Embryonic facial prominence (tissue), 1 donor: ENCODE results near the gene B3GNT2.
A peak's percentile ranks its signal among the peaks of the same experiment; 100 is the strongest.
"Not testable (repeated sequence)": the region's sequence is repeated elsewhere in the genome, so short reads cannot be mapped to it uniquely, and the experiment has no call there.

ENCODE experiments used
- DNase-seq: peaks from one replicate; pipeline ENCODE4 v3.0.0-alpha.2; 2016; ENCODE audit errors: extremely low spot score

Gene B3GNT2, protein sequence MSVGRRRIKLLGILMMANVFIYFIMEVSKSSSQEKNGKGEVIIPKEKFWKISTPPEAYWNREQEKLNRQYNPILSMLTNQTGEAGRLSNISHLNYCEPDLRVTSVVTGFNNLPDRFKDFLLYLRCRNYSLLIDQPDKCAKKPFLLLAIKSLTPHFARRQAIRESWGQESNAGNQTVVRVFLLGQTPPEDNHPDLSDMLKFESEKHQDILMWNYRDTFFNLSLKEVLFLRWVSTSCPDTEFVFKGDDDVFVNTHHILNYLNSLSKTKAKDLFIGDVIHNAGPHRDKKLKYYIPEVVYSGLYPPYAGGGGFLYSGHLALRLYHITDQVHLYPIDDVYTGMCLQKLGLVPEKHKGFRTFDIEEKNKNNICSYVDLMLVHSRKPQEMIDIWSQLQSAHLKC

DNA sequence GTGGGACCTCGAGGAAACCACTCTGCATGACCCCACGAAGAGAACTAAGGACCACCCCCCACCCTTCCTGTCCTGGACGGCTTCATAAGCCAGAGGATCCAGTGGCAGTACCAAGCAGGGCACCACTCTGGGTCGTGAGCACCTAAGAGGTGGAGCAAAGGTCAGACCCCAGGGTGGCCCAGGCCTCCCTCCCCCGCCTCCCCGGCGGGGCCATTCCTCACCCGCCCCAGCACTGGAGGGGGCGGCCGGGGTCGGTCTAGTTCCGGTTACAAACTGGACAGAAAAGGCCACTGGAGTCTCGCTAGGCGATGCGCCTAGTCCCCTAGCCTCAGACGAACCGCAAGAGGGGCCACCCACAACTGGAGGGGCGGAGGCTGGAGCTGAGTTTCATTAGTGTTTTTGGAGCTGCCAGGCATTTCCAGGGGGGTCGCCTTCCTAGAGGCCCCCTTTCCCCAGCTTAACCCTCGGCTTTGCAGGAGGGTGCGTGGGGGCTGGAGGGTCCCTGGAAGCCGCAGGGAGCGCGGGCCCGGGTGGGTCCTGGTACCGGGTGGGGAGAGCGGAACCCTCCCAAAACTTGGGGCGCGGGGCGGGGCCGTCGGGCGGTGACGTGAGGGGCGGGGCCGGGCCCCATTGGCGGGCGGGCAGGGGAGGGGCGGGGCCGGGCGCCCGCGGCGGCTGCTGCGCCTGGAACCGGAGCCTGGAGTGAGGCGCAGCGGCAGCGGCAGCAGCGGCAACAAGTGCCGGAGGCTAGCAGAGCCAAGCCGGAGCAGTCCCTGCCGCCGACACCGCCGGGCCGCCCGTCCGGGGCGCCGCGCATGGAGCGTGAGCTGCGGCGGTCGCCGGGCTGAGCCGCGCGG, at the start of gene B3GNT2:
TSS of gene B3GNT2 (plus strand) at position 695 of the 857 bp plus-strand sequence. CDS start 26,106 bp downstream, outside the sequence.
- DNase-seq = peak; percentile 65

GRCh38 chr2:62146790-62147189, 49.1 kb upstream of the B3GNT2 start:
- not testable (repeated sequence) for DNase-seq

GRCh38 chr2:62147610-62148301, 48.2 kb upstream of the B3GNT2 start:
- DNase-seq = no peak

DNA sequence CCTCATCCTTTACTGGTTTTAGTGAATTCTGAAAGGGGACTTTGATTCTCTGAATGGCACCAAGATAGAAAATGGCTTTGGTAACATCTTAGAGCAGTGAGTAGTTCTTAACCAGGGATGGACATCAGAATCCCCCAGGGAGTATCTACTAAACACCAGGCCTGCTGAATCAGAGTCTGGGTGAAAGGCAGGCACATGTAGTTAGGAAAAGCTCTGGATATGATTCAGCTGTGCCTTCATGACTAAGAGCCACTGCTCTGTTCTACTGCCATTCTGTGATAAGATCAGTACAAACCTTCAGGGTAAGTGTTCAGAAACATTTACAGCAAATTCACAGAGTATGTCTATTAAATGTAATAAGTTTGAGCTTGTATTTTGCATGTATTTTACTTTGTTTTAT, 46.2 kb upstream of the B3GNT2 start:
- no peak for DNase-seq

GRCh38 chr2:62150597-62151305, 45.2 kb upstream of the B3GNT2 start:
- no peak for DNase-seq

DNA sequence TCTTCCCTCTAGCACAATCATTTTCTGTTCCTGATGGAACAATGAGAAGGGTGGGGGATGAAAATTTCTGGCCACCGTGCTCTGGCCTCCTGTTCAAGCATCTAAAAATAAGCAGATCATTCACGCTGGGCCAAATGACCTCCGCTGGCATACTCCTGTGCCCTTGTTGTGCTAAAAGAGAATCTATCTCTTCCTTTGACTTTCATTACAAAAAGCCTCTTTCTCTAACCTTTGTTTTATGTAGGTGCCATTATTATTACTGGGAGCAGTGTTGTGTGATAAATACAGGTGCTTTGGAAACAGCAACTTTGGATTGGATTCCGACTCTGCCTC, 44.6 kb upstream of the B3GNT2 start:
- no peak for DNase-seq

GRCh38 chr2:62152000-62152399, 43.9 kb upstream of the B3GNT2 start:
- DNase-seq = no peak

DNA sequence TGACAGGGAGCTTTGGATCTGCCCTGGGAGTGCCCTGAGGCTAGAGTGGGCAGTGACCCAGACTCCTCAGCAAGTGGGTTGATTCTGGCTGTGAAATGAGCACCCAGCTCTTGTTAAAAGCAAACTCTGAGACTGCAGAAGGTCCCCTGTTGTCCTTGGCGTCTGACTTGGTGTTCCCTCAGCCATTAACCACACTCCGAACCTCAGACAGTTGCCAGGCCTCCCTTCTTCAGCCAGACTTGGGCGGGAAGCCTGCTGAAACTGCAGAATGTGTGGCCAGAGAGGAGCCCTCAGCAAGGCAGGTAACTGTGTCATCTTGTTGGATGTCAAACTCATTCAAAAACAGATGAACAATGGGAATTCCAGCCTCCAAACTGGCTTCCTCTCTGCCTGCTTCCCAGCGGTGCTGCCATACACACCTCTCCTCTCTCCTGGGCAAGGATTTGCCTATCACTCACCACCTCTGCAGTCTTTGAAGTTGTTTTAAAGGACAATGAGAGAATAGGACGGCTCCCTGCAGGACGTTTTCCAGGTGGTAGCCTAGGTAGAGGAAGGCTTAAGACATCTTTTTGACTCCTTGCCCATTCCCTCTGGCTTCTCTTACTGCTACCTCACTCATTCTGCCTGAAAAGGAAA, 38.9 kb upstream of the B3GNT2 start:
- no peak for DNase-seq

- no peak for DNase-seq
Measured at GRCh38 chr2:62158444-62159121, 37.3 kb upstream of the B3GNT2 start.

DNA sequence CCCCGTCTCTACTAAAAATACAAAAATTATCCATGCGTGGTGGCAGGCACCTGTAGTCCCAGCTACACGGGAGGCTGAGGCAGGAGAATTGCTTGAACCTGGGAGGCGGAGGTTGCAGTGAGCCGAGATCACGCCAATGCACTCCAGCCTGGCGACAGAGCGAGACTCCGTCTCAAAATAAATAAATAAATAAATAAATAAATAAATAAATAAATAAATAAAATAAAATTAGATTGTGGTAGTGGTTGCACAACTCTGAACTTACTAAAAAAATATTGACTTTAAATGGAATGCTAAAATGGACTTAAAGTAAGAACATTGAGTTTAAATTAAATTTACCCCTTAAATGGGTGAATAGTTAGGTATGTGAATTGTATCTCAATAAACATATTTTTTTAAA, 35.2 kb upstream of the B3GNT2 start:
- DNase-seq = not testable (repeated sequence)

GRCh38 chr2:62163106-62163831, 32.6 kb upstream of the B3GNT2 start:
- no peak for DNase-seq

DNA sequence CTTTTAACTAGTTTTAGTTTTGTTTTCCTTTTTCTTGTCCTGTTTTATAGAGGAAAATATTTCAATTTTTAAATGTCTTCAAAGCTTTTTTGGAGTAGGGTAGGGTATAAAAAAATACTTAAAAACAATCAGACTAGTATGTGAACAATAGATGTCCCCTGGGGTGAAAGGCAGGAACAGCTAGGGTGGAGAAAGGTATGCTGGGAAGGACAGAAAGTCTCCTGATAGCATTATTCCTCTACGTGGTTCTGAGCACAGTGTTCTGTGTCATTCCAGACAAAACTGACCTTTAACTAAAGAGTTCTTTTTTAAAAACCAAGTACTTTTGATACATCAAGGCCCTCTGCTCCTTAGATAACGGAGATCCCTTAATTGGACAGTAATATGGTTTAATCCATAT, 32.1 kb upstream of the B3GNT2 start:
- DNase-seq = no peak

DNA sequence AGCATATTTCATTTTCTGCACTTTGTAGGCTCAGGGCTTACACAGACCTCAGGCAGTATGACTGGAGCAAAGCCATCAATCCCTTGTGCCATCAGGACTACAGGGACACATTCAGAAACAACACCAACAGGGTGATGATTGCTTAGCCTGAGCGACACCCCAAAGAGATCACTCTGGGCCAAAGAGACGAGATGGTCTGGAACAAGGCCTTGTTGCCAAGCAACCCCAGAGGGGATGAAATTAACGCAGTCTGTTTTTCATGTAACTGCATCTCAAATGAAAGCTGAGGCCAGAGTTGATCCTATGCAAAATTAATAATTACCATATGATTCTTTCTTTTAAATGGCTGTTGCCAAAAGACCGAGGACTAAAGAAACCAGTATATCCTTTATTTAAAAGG, 20.2 kb upstream of the B3GNT2 start:
- DNase-seq = peak; percentile 53

DNA sequence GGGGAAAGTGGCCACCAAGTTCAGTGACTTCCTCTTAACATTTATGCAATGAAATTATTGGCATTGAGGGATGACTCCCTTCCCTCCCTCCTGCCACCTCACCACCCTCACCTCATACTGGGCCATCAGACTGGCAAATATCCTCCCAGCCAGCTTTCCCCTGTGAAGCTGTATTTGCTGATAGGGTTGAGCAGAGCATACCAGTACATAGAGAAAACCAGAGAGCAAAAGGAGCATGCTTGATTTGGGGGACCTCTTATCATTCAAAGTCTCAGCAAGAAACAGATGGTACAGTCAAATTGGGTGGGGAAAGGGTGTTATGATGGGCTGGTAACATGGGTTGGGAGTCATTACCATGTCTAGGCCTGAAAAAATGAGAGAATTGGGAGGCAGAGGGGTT, 19.1 kb upstream of the B3GNT2 start:
- DNase-seq = no peak

DNA sequence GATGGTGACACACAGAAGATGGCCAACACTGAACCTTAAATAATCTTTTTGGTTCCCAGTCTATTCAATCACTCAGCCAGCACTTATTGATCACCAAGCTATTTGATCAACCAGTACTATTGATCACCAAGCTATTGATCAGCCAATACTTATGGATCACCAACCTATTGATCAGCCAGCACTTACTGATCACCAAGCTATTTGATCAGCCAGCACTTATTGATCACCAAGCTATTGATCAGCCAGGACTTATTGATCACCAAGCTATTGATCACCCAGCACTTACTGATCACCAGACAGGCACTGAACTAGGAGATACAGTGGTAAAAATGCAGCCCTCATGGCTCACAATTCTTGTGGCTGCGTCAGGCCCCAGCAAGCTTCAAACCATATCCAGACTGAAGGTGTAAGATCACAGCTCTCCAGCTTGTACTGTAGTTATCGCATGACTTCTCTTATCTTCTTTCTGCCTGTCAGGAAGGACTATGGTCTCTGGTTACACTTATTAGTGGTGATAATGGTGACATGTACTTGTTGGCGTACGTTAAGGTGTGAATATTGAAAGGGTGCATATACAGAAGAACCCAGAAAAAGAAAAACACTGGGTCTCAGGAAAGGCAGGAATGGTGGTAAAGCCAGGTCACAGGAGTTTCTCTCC, 18.4 kb upstream of the B3GNT2 start:
- DNase-seq = no peak

DNA sequence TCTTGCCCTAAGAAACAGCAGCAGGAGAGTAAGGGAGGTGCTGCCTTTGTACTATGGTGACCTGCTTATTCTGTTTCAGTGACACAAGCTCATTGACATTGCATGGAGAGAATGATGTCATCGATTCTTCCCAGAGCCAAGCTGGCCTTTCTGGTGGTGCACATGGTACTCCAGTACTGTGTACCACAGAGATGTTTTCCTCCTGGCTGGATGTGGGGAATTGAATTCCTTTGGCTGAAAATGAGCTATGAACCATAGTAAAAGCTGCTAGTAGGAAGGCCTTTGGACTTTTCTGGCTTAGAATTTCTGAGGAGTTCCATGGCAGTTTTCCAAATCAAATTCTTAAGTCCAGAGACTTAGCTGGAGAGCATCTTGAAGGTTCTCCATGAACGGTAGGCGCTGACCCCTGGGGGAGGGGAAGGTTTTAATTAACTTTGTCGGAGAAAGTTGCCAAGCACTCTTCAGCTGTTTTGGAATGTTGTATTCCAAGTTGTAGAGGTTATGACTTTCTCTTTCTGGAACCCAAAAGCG, 17.1 kb upstream of the B3GNT2 start:
- DNase-seq = no peak

DNA sequence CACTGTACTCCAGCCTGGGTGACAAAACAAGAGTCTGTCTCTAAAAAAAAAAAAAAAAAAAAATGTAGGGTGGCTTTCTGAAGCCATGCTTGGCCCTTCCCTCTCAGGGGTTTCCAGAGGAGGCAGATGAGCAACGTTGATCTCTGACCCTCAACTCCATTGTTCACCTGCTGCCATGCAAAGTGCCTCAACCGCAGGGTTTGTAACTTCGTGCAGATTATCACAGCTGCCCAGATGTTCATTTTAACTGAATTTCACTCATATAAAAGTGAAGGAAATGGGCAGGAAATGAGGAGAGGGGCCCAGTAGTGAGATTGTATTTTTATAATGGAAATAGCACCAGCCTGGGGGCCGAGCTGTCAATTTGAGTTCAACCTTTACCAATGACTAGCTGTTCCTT, 14.9 kb upstream of the B3GNT2 start:
- no peak for DNase-seq

DNA sequence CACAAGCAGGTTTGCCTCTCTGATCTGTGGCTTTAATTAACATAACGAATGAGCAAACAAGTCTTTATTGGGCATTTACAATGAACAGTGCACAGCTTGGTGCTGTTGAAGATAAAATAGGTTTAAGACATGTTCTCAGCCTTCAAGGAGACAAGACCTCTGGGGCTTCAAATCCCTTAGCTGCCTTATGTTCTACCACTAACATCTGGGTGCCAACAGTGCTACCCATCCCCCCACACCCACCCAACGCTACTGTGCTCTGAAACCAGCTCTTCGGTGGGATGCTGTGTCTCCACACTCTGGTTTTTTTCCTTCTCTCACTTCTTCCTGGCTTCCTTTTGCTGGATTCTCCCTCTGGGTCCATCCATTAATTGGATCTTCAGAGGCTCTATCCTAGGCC, 14.1 kb upstream of the B3GNT2 start:
- DNase-seq = no peak

- no peak for DNase-seq
Measured at GRCh38 chr2:62184512-62185230, 11.2 kb upstream of the B3GNT2 start.
